ENCODE results near the gene CLCA2.

GRCh38 chr1:86434059-86434458 lies 10.1 kb downstream of the CLCA2 start:
- TF ChIP-seq CTCF (IDR thresholded peaks at IDR 0.05) (peak in 1 of 6 experiments; percentile 22), POLR2A (IDR thresholded peaks at IDR 0.05) (no peak)

Measured in esophagus squamous epithelium (tissue), 4 donors.